Mesenchymal stem cell (in vitro differentiated cells and primary cell): Measurements from ENCODE around the gene EVI5.
"Not testable (repeated sequence)": the region's sequence is repeated elsewhere in the genome, so short reads cannot be mapped to it uniquely, and the experiment has no call there.

Experiments used
- DNase-seq: peaks from one replicate; pipeline ENCODE4 v3.0.0-alpha.2; 2013
- H2AFZ ChIP-seq: one replicate; pipeline ENCODE4 v1.6.1; 2013; ENCODE audit warnings: low read depth, mild to moderate bottlenecking, control low read depth, inconsistent platforms, low read length, moderate library complexity
- H2AK5ac ChIP-seq: 2 replicates; pipeline ENCODE4 v1.6.1; 2013; ENCODE audit warnings: low read length, moderate library complexity, mild to moderate bottlenecking, inconsistent platforms; ENCODE audit not compliant: severe bottlenecking
- H2BK120ac ChIP-seq: one replicate; pipeline ENCODE4 v1.6.1; 2013; ENCODE audit warnings: low read depth, mild to moderate bottlenecking, inconsistent platforms, low read length, moderate library complexity
- H2BK12ac ChIP-seq, 2 experiments: one replicate each; pipeline ENCODE4 v1.6.1; 2013; ENCODE audit warnings: inconsistent platforms in 2 of 2, low read length in 2 of 2, mild to moderate bottlenecking in 2 of 2, moderate library complexity in 2 of 2, control low read depth in 1 of 2
- H2BK15ac ChIP-seq: one replicate; pipeline ENCODE4 v1.6.1; 2013; ENCODE audit warnings: mild to moderate bottlenecking, low read depth, inconsistent platforms; ENCODE audit not compliant: poor library complexity, severe bottlenecking
- H2BK5ac ChIP-seq: 2 replicates; pipeline ENCODE4 v1.6.1; 2013; ENCODE audit warnings: low read depth, mild to moderate bottlenecking, low read length, control low read depth, inconsistent platforms; ENCODE audit not compliant: poor library complexity, severe bottlenecking
- H3K14ac ChIP-seq, 2 experiments: one replicate each; pipeline ENCODE4 v1.6.1; 2013; ENCODE audit warnings: inconsistent platforms in 2 of 2, low read length in 2 of 2, control low read depth in 1 of 2, mild to moderate bottlenecking in 1 of 2, moderate library complexity in 1 of 2
- H3K18ac ChIP-seq, 2 experiments: one replicate each; pipeline ENCODE4 v1.6.1; 2013; ENCODE audit warnings: inconsistent platforms in 2 of 2, low read length in 2 of 2, control low read depth in 1 of 2, low read depth in 1 of 2, mild to moderate bottlenecking in 1 of 2
- H3K23ac ChIP-seq, 2 experiments: one replicate each; pipeline ENCODE4 v1.6.1; 2013; ENCODE audit warnings: inconsistent platforms in 2 of 2, low read length in 2 of 2, mild to moderate bottlenecking in 2 of 2, moderate library complexity in 2 of 2, control low read depth in 1 of 2
- H3K27ac ChIP-seq: 2 replicates; pipeline ENCODE4 v1.5.1; 2013; ENCODE audit warnings: mild to moderate bottlenecking, moderate library complexity, low read length, control low read depth, inconsistent platforms; ENCODE audit not compliant: poor library complexity, severe bottlenecking
- H3K27me3 ChIP-seq, 2 experiments: 2 replicates each; pipeline versions ENCODE4 v1.6.1 to v1.7.0; 2013; ENCODE audit warnings: low read length in 2 of 2, mild to moderate bottlenecking in 2 of 2, moderate library complexity in 2 of 2, control low read depth in 1 of 2, inconsistent platforms in 1 of 2; ENCODE audit not compliant: control insufficient read depth in 1 of 2, insufficient read depth in 1 of 2
- H3K36me3 ChIP-seq, 2 experiments: 2 replicates each; pipeline versions ENCODE4 v1.6.1 to v1.7.0; 2013; ENCODE audit warnings: low read length in 2 of 2, control low read depth in 1 of 2, inconsistent platforms in 1 of 2, low read depth in 1 of 2, mild to moderate bottlenecking in 1 of 2; ENCODE audit not compliant: insufficient read depth in 2 of 2, control insufficient read depth in 1 of 2
- H3K4ac ChIP-seq, 2 experiments: one replicate each; pipeline ENCODE4 v1.6.1; 2013; ENCODE audit warnings: inconsistent platforms in 2 of 2, low read length in 2 of 2, mild to moderate bottlenecking in 2 of 2, moderate library complexity in 2 of 2, control low read depth in 1 of 2, low read depth in 1 of 2
- H3K4me1 ChIP-seq: 2 replicates; pipeline ENCODE4 v1.6.1; 2013; ENCODE audit warnings: low read depth, low read length, control low read depth; ENCODE audit not compliant: control insufficient read depth, insufficient read depth
- H3K4me2 ChIP-seq: 2 replicates; pipeline ENCODE4 v1.6.1; 2013; ENCODE audit warnings: low read length, mild to moderate bottlenecking, inconsistent platforms; ENCODE audit not compliant: poor library complexity, severe bottlenecking
- H3K4me3 ChIP-seq, 2 experiments: 2 replicates each; pipeline versions ENCODE4 v1.5.1 to v1.7.0; 2013; ENCODE audit warnings: low read length in 2 of 2, mild to moderate bottlenecking in 2 of 2, control low read depth in 1 of 2, low read depth in 1 of 2; ENCODE audit not compliant: insufficient read depth in 1 of 2
- H3K79me1 ChIP-seq: replicated peaks from 2 replicates; pipeline ENCODE4 v1.6.1; 2013; ENCODE audit warnings: mild to moderate bottlenecking, control low read depth, low read length, inconsistent platforms; ENCODE audit not compliant: poor library complexity, severe bottlenecking
- H3K9ac ChIP-seq: 2 replicates; pipeline ENCODE4 v1.7.0; 2013; ENCODE audit warnings: mild to moderate bottlenecking, low read length, moderate library complexity
- H3K9me3 ChIP-seq: 2 replicates; pipeline ENCODE4 v1.7.0; 2013; ENCODE audit warnings: mild to moderate bottlenecking, low read length; ENCODE audit not compliant: control insufficient read depth
- H4K8ac ChIP-seq: one replicate; pipeline ENCODE4 v1.6.1; 2013; ENCODE audit warnings: inconsistent platforms, mild to moderate bottlenecking, low read length, moderate library complexity
- H4K91ac ChIP-seq: one replicate; pipeline ENCODE4 v1.6.1; 2013; ENCODE audit warnings: mild to moderate bottlenecking, low read length, inconsistent platforms
- WGBS: methylation state at CpG from one replicate; pipeline ENCODE4 v1.1.7; 2013; ENCODE audit warnings: mixed read lengths; 5-methylcytosine and 5-hydroxymethylcytosine counted together

The EVI5 gene

DNA sequence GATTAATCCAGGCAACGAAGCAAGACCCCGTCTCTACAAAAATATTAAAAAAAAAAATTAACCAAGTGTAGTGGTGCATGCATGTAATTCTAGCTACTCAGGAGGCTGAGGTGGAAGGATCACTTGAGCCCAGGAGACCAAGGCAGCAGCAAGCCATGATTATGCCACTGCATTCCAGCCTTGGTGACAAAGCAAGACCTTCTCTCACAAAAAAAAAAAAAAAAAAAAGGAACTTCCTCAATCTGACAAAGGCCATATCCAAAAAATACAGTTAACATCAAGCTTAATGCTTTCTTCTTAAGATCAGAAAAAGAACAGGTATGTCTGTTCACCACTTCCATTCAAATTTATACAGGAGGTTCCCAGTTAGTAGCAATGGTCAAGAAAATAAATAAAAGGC is 54.4 kb downstream of the EVI5 start:
- no CpG with 5 or more reads among the region's 2 CpGs for WGBS
- no peak overlapping the region for H3K4me3 ChIP-seq

DNA sequence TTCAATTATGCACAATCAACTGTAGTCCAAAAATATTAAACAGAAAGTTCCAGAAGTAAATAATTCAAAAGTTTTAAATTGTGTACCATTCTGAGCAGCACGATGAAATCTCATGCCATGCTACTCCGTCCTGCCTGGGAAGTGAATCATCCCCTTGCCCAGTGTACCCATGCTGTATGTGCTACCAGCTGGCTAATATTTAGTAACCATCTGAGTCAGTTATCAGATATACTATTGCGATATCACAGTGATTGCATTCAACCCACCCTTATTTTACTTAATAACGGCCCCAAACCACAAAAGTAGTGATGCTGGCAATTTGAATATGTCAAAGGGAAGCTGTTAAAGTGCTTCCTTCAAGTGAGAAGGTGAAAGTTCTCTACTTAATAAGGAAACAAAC is 56.2 kb downstream of the EVI5 start:
- Histone ChIP-seq H2BK12ac (no peak overlapping the region), H2BK120ac (no peak overlapping the region), H2AFZ (no peak overlapping the region), H3K27ac (no peak overlapping the region), H3K4me2 (no peak overlapping the region), H3K36me3 (peaks cover 0 to 3% of the 10 kb centered on the region in 2 experiments), H3K18ac (no peak overlapping the region), H3K79me1 (peaks cover 18% of the 10 kb centered on the region), H3K9ac (no peak overlapping the region), H4K8ac (no peak overlapping the region), H4K91ac (no peak overlapping the region), H3K4me3 (no peak overlapping the region), H3K14ac (no peak overlapping the region), H2AK5ac (no peak overlapping the region), H3K23ac (no peak overlapping the region), H3K4me1 (no peaks in the 10 kb centered on the region), H3K9me3 (no peaks in the 10 kb centered on the region), H3K27me3 (no peaks in the 10 kb centered on the region), H2BK15ac (no peak overlapping the region), H2BK5ac (no peak overlapping the region), H3K4ac (no peak overlapping the region)
- no peak for DNase-seq
- 100% methylated on average over 3 of the region's 4 CpGs for WGBS

More for the DNA sequence above, 54.4 kb downstream of the EVI5 start:
- Histone ChIP-seq H3K27me3 (no peaks in the 10 kb centered on the region), H3K4ac (no peak overlapping the region), H3K36me3 (peaks cover 3 to 6% of the 10 kb centered on the region in 2 experiments), H3K18ac (no peak overlapping the region), H2AK5ac (no peak overlapping the region), H3K4me1 (no peaks in the 10 kb centered on the region), H2AFZ (no peak overlapping the region), H2BK5ac (no peak overlapping the region), H3K9me3 (no peaks in the 10 kb centered on the region), H3K23ac (no peak overlapping the region), H4K91ac (no peak overlapping the region), H3K79me1 (peaks cover 11% of the 10 kb centered on the region), H2BK12ac (no peak overlapping the region), H3K27ac (no peak overlapping the region), H3K4me2 (no peak overlapping the region), H2BK15ac (no peak overlapping the region), H4K8ac (no peak overlapping the region), H3K9ac (no peak overlapping the region), H3K14ac (no peak overlapping the region), H2BK120ac (no peak overlapping the region)
- DNase-seq = no peak

DNA sequence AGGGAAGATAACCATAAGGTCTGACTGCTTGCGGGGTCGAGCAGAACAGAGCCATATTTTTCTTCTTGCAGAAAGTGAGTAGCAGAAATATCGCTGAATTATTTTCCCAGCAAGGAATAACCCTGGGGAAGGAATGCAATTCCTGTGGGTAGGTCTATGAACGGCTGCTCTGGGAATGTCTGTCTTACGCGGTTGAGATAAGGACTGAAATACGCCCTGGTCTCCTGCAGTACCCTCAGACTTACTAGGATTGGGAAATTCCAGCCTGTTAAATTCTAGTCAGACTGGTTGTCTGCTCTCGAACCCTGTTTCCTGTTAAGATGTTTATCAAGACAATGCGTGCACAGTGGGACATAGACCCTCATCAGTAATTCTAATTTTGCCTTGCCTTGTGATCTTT is 61.2 kb downstream of the EVI5 start:
- H3K9ac ChIP-seq, H3K14ac ChIP-seq, H2BK5ac ChIP-seq, H4K91ac ChIP-seq, H2AK5ac ChIP-seq, H3K4ac ChIP-seq, H3K4me2 ChIP-seq, H2BK12ac ChIP-seq, H3K27ac ChIP-seq, H3K36me3 ChIP-seq, H3K23ac ChIP-seq, H3K9me3 ChIP-seq, H2AFZ ChIP-seq, H4K8ac ChIP-seq, H2BK120ac ChIP-seq, H3K4me1 ChIP-seq, H3K27me3 ChIP-seq, H2BK15ac ChIP-seq, H3K18ac ChIP-seq, H3K4me3 ChIP-seq: not testable (repeated sequence)
- peaks cover 14% of the 10 kb centered on the region for H3K79me1 ChIP-seq
- peak; percentile 62 for DNase-seq
- 56% methylated on average over 9 of the region's 9 CpGs for WGBS

DNA sequence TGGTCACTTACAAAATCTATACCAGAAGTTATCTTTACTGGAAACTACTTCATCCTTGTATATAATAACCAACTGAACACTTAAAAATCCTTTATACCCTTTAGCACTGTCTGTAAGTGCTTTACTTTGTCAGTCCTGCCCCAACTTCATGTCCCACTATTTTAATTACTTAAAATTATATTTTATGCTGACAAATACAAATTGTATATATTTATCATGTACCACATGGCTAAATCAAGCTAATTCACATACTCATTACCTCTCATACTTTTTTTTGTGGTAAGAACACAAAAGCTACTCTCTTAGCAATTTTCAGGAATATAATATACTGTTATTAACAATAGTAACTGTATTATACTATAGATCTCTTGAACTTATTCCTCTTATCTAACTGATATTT is 63.0 kb downstream of the EVI5 start:
- H3K79me1 ChIP-seq = peaks cover 14% of the 10 kb centered on the region
- H2AFZ ChIP-seq = no peak overlapping the region
- no peak overlapping the region for H2BK12ac ChIP-seq
- H3K4ac ChIP-seq = no peak overlapping the region
- no peak overlapping the region for H3K18ac ChIP-seq
- H3K9me3 ChIP-seq = no peaks in the 10 kb centered on the region
- H4K91ac ChIP-seq = no peak overlapping the region
- no peak overlapping the region for H2BK5ac ChIP-seq
- DNase-seq = no peak
- H3K4me2 ChIP-seq = no peak overlapping the region
- no peaks in the 10 kb centered on the region for H3K27me3 ChIP-seq
- H3K27ac ChIP-seq = no peak overlapping the region
- no peak overlapping the region for H3K9ac ChIP-seq
- no peak overlapping the region for H2AK5ac ChIP-seq
- no peak overlapping the region for H3K14ac ChIP-seq
- H3K4me3 ChIP-seq = no peak overlapping the region
- no peak overlapping the region for H2BK15ac ChIP-seq
- no peak overlapping the region for H2BK120ac ChIP-seq
- H3K36me3 ChIP-seq = no peaks in the 10 kb centered on the region
- no peaks in the 10 kb centered on the region for H3K4me1 ChIP-seq
- H3K23ac ChIP-seq = no peak overlapping the region
- no peak overlapping the region for H4K8ac ChIP-seq
